HG03095 (cell line): ENCODE results near the gene SNAP25.

Experiments
- ATAC-seq: cut with Tn5 transposase; IDR thresholded peaks from one replicate; pipeline ENCODE4 v1.9.1; 2021; ENCODE audit warnings: moderate library complexity; ENCODE audit not compliant: unreplicated experiment

Gene SNAP25

GRCh38 chr20:10216146-10216791 is 2.4 kb upstream of the SNAP25 start:
- ATAC-seq, result no peak

GRCh38 chr20:10217721-10218410 is 764 bp upstream of the SNAP25 start:
- no peak for ATAC-seq

- peak; percentile 76 for ATAC-seq
Observed at GRCh38 chr20:10219452-10219791, 792 bp downstream of the SNAP25 start.

- ATAC-seq, result no peak
Observed at GRCh38 chr20:10219993-10220750, 1.5 kb downstream of the SNAP25 start.

- no peak for ATAC-seq
Observed at GRCh38 chr20:10221021-10221420, 2.4 kb downstream of the SNAP25 start.

GRCh38 chr20:10225439-10226060 is 6.9 kb downstream of the SNAP25 start:
- no peak for ATAC-seq

- ATAC-seq, result no peak
Observed at GRCh38 chr20:10228330-10228729, 9.7 kb downstream of the SNAP25 start.

- ATAC-seq, result no peak
Observed at GRCh38 chr20:10231290-10231689, 12.7 kb downstream of the SNAP25 start.

- ATAC-seq, result no peak
Observed at GRCh38 chr20:10236540-10237533, 18.2 kb downstream of the SNAP25 start.

GRCh38 chr20:10239954-10240353 is 21.3 kb downstream of the SNAP25 start:
- ATAC-seq, result no peak

- ATAC-seq, result no peak
Observed at GRCh38 chr20:10240655-10241054, 22.0 kb downstream of the SNAP25 start.

- no peak for ATAC-seq
Observed at GRCh38 chr20:10242166-10242565, 23.5 kb downstream of the SNAP25 start.

- ATAC-seq, result no peak
Observed at GRCh38 chr20:10247440-10247839, 28.8 kb downstream of the SNAP25 start.

GRCh38 chr20:10249048-10249770 is 30.6 kb downstream of the SNAP25 start:
- no peak for ATAC-seq

GRCh38 chr20:10249822-10250221 is 31.2 kb downstream of the SNAP25 start:
- no peak for ATAC-seq

- no peak for ATAC-seq
Observed at GRCh38 chr20:10250902-10251301, 32.3 kb downstream of the SNAP25 start.

GRCh38 chr20:10253780-10254179 is 35.1 kb downstream of the SNAP25 start:
- ATAC-seq, result no peak

- no peak for ATAC-seq
Observed at GRCh38 chr20:10255846-10256245, 37.2 kb downstream of the SNAP25 start.

- no peak for ATAC-seq
Observed at GRCh38 chr20:10259166-10259565, 40.5 kb downstream of the SNAP25 start.

- no peak for ATAC-seq
Observed at GRCh38 chr20:10260316-10260715, 41.7 kb downstream of the SNAP25 start.
